HG03565 (cell line): ENCODE results near the gene ZBTB5.
"Not testable (repeated sequence)": the region's sequence is repeated elsewhere in the genome, so short reads cannot be mapped to it uniquely, and the experiment has no call there.

Experiments used
- ATAC-seq: cut with Tn5 transposase; IDR thresholded peaks from one replicate; pipeline ENCODE4 v1.9.1; 2021; ENCODE audit warnings: mild to moderate bottlenecking, moderate library complexity; ENCODE audit not compliant: unreplicated experiment

ZBTB5 gene

GRCh38 chr9:37426431-37426830 is 38.8 kb downstream of the ZBTB5 start:
- not testable (repeated sequence) for ATAC-seq

- ATAC-seq: no peak
These were observed 39.9 kb downstream of the ZBTB5 start for GRCh38 chr9:37425298-37425752.

GRCh38 chr9:37424686-37425297 is 40.5 kb downstream of the ZBTB5 start:
- no peak for ATAC-seq

- no peak for ATAC-seq
These were observed 41.0 kb downstream of the ZBTB5 start for GRCh38 chr9:37424204-37424685.

GRCh38 chr9:37423508-37423907 is 41.7 kb downstream of the ZBTB5 start:
- no peak for ATAC-seq

- peak; percentile 79 for ATAC-seq
These were observed 42.8 kb downstream of the ZBTB5 start, which contains the start of gene GRHPR for GRCh38 chr9:37422289-37423104. TSS of gene GRHPR (plus strand) at chr9:37422696. CDS start at chr9:37422751, 55 bp downstream.

- no peak for ATAC-seq
These were observed 43.3 kb downstream of the ZBTB5 start for GRCh38 chr9:37421914-37422288.

- no peak for ATAC-seq
These were observed 44.7 kb downstream of the ZBTB5 start for GRCh38 chr9:37420271-37421215.

- no peak for ATAC-seq
These were observed 46.0 kb downstream of the ZBTB5 start for GRCh38 chr9:37419204-37419603.

GRCh38 chr9:37417857-37418618 is 47.2 kb downstream of the ZBTB5 start:
- no peak for ATAC-seq

GRCh38 chr9:37417252-37417803 is 47.9 kb downstream of the ZBTB5 start:
- ATAC-seq: no peak

- peak; percentile 30 for ATAC-seq
These were observed 50.1 kb downstream of the ZBTB5 start for GRCh38 chr9:37415011-37415719.

GRCh38 chr9:37414503-37414943 is 50.7 kb downstream of the ZBTB5 start:
- ATAC-seq: no peak

- no peak for ATAC-seq
These were observed 51.9 kb downstream of the ZBTB5 start for GRCh38 chr9:37413311-37413710.

GRCh38 chr9:37412431-37413151 is 52.7 kb downstream of the ZBTB5 start:
- ATAC-seq: no peak

- peak; percentile 23 for ATAC-seq
These were observed 54.1 kb downstream of the ZBTB5 start for GRCh38 chr9:37410969-37411785.

GRCh38 chr9:37410354-37410861 is 54.8 kb downstream of the ZBTB5 start:
- ATAC-seq: no peak
